CD14-positive monocyte (primary cell): ENCODE measurements around the gene RANGRF. TPM values are rescaled to one million over a fixed set of nuclear protein-coding genes. Genes with fewer than 3 reads are reported as not detected.

Experiments
- DNase-seq, 3 donors: peaks; one replicate each; pipeline ENCODE4 v3.0.0-alpha.2; 2011 to 2022
- H2AFZ ChIP-seq: 2 replicates; pipeline ENCODE4 v1.6.0; 2012; ENCODE audit warnings: mild to moderate bottlenecking, low read depth, low read length, inconsistent platforms; ENCODE audit not compliant: insufficient read depth, poor library complexity, severe bottlenecking
- H3K27ac ChIP-seq, 2 donors: 1 replicate in 1 of 2; 2 replicates in 1 of 2; pipeline ENCODE4 v1.5.1; 2012 to 2013; ENCODE audit warnings: low read length in 2 of 2, control low read depth in 1 of 2, inconsistent platforms in 1 of 2, low read depth in 1 of 2, mild to moderate bottlenecking in 1 of 2
- H3K27me3 ChIP-seq, 2 donors: one replicate each; pipeline versions ENCODE4 v1.6.0 to v1.6.1; 2011 to 2013; ENCODE audit warnings: low read length in 2 of 2; ENCODE audit not compliant: control insufficient read depth in 2 of 2, insufficient read depth in 2 of 2
- H3K36me3 ChIP-seq, 2 donors: replicated peaks in 1 of 2; 1 replicate in 1 of 2; 2 replicates in 1 of 2; pipeline versions ENCODE4 v1.5.1 to v1.6.1; 2012 to 2013; ENCODE audit warnings: low read length in 2 of 2, control low read depth in 1 of 2, inconsistent platforms in 1 of 2, mild to moderate bottlenecking in 1 of 2; ENCODE audit not compliant: insufficient read depth in 2 of 2, control insufficient read depth in 1 of 2
- H3K4me1 ChIP-seq, 2 donors: 1 replicate in 1 of 2; 2 replicates in 1 of 2; pipeline versions ENCODE4 v1.5.1 to v1.6.1; 2012 to 2013; ENCODE audit warnings: low read length in 2 of 2, control low read depth in 1 of 2, inconsistent platforms in 1 of 2, mild to moderate bottlenecking in 1 of 2, moderate library complexity in 1 of 2; ENCODE audit not compliant: insufficient read depth in 2 of 2, control insufficient read depth in 1 of 2
- H3K4me2 ChIP-seq: replicated peaks from 2 replicates; pipeline ENCODE3; 2012; ENCODE audit warnings: low read length, moderate library complexity, mild to moderate bottlenecking; ENCODE audit not compliant: poor library complexity, severe bottlenecking; ENCODE audit errors: extremely low read depth
- H3K4me3 ChIP-seq, 3 experiments: fragments of 200-600 bp in 1 of 3; sonication (generic) in 1 of 3; replicated peaks in 1 of 3; 1 replicate in 2 of 3; 2 replicates in 1 of 3; pipeline ENCODE4 v1.5.1; 2011 to 2013; ENCODE audit warnings: low read length in 3 of 3, mild to moderate bottlenecking in 3 of 3, control low read depth in 2 of 3, low read depth in 2 of 3, inconsistent platforms in 1 of 3, moderate library complexity in 1 of 3
- H3K79me2 ChIP-seq: 2 replicates; pipeline ENCODE4 v1.6.0; 2012; ENCODE audit warnings: mild to moderate bottlenecking, control low read depth, inconsistent platforms, low read length, moderate library complexity; ENCODE audit not compliant: insufficient read depth
- H3K9ac ChIP-seq: 2 replicates; pipeline ENCODE4 v1.6.0; 2017; ENCODE audit warnings: low read length, mild to moderate bottlenecking; ENCODE audit not compliant: insufficient read depth, poor library complexity, severe bottlenecking
- H3K9me3 ChIP-seq, 2 donors: replicated peaks in 1 of 2; 1 replicate in 1 of 2; 2 replicates in 1 of 2; pipeline versions ENCODE4 v1.5.1 to v1.6.1; 2012 to 2013; ENCODE audit warnings: low read length in 2 of 2, control low read depth in 1 of 2; ENCODE audit not compliant: control insufficient read depth in 1 of 2, insufficient read depth in 1 of 2
- H4K20me1 ChIP-seq: 2 replicates; pipeline ENCODE4 v1.6.0; 2012; ENCODE audit warnings: mild to moderate bottlenecking, low read length, control low read depth, moderate library complexity; ENCODE audit not compliant: insufficient read depth
- H3K27ac Mint-ChIP-seq, 7 donors: one replicate each; pipeline ENCODE4 v1.8.0; 2020; ENCODE audit warnings: mild to moderate bottlenecking in 7 of 7, mixed read lengths in 7 of 7, moderate library complexity in 6 of 7, inconsistent platforms in 2 of 7
- H3K27me3 Mint-ChIP-seq, 3 donors: one replicate each; pipeline ENCODE4 v1.8.0; 2021 to 2022; ENCODE audit warnings: low read depth in 3 of 3, mild to moderate bottlenecking in 3 of 3, mixed read lengths in 3 of 3, moderate library complexity in 3 of 3, inconsistent platforms in 1 of 3
- H3K36me3 Mint-ChIP-seq, 2 donors: one replicate each; pipeline ENCODE4 v1.8.0; 2020; ENCODE audit warnings: mixed read lengths in 2 of 2, inconsistent platforms in 1 of 2, mild to moderate bottlenecking in 1 of 2
- H3K4me1 Mint-ChIP-seq: one replicate; pipeline ENCODE4 v1.8.0; 2020; ENCODE audit warnings: mild to moderate bottlenecking, mixed read lengths
- H3K4me3 Mint-ChIP-seq, 2 donors: one replicate each; pipeline ENCODE4 v1.8.0; 2020; ENCODE audit warnings: mild to moderate bottlenecking in 2 of 2, mixed read lengths in 2 of 2, moderate library complexity in 1 of 2
- H3K9me3 Mint-ChIP-seq, 7 donors: one replicate each; pipeline ENCODE4 v1.8.0; 2020 to 2022; ENCODE audit warnings: mixed read lengths in 7 of 7, mild to moderate bottlenecking in 6 of 7, moderate library complexity in 6 of 7, inconsistent platforms in 2 of 7
- WGBS: methylation state at CpG from one replicate; pipeline ENCODE4 v1.1.5; 2013; ENCODE audit warnings: missing lambda C conversion rate; ENCODE audit not compliant: insufficient coverage; 5-methylcytosine and 5-hydroxymethylcytosine counted together
- intact Hi-C, 2 donors: fragments of 100-400 bp; cut with micrococcal nuclease; formaldehyde crosslinking; loops; one replicate each; pipeline versions ENCODE4 v1.15.0 to v1.15.1; 2023
- polyA plus RNA-seq, 3 donors: library from polyadenylated mRNA; depleted of rRNA in 1 of 3; unstranded in 2 of 3; stranded (reverse) in 1 of 3; fragments of 300-500 nt in 2 of 3; fragments of >200 nt in 1 of 3; fragmentation: Illumina TruSeq in 2 of 3; gene quantifications; 1 replicate in 2 of 3; 2 replicates in 1 of 3; pipeline ENCODE4 v1.2.3, GENCODE V29; 2012 to 2021
- TF ChIP-seq, protein P1 (sequence below): fragments of 200-600 bp; IDR thresholded peaks from one replicate; pipeline ENCODE4 v1.8.0; 2022; ENCODE audit warnings: antibody characterized with exemption, mild to moderate bottlenecking

The RANGRF gene
- polyA plus RNA-seq, 3 donors = 27.3 to 34.3 (median 31.7) TPM

DNA sequence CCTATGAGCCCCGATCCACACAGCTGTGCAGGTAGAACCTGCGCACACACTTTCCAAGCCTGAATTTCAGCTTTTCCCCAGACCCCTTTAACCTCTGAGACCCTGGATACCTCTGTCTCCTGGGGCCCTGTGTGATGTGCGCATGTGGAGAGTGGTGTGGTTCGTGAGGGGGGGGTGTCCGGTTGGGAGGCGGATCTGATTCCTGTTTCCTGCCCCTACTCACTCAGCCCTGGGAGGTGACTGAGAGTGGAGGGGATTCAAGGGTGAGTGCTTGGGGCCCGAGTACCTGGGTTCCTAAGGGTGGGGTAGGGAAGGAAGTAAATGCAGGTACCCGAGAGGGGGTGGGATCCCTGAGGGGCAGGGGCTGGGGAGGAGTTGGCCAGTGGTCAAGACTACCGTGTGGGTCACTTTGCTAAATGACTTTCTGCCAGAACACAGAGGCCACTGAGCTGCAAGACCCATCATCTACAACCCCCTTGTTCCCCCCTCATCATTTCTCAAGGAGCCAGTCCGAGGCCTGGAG is 22.2 kb downstream of the RANGRF start:
- no peaks in the 10 kb centered on the region for H3K36me3 ChIP-seq
- 62% methylated on average over 5 of the region's 10 CpGs for WGBS
- no peak for DNase-seq
- peak overlapping the region in 1 of 2 donors; percentile 15 for H3K4me3 Mint-ChIP-seq
- H3K36me3 Mint-ChIP-seq = no peaks in the 10 kb centered on the region
- no peak overlapping the region for H3K27ac ChIP-seq
- H3K27ac Mint-ChIP-seq = no peak overlapping the region
- peaks cover 15 to 31% (median 16%) of the 10 kb centered on the region in 3 donors for H3K27me3 Mint-ChIP-seq
- H3K4me1 Mint-ChIP-seq = peaks cover 4% of the 10 kb centered on the region
- H3K79me2 ChIP-seq = no peaks in the 10 kb centered on the region
- intact Hi-C loops = loop anchor here in 1 of 2 donors (2.0 to 10.0 kb wide), 2 partner anchors 20 to 46 kb away; no protein-coding TSS in a partner anchor
- no peak overlapping the region for H3K9ac ChIP-seq
- no peaks in the 10 kb centered on the region for H4K20me1 ChIP-seq
- H2AFZ ChIP-seq = no peak overlapping the region
- TF ChIP-seq, protein P1, sequence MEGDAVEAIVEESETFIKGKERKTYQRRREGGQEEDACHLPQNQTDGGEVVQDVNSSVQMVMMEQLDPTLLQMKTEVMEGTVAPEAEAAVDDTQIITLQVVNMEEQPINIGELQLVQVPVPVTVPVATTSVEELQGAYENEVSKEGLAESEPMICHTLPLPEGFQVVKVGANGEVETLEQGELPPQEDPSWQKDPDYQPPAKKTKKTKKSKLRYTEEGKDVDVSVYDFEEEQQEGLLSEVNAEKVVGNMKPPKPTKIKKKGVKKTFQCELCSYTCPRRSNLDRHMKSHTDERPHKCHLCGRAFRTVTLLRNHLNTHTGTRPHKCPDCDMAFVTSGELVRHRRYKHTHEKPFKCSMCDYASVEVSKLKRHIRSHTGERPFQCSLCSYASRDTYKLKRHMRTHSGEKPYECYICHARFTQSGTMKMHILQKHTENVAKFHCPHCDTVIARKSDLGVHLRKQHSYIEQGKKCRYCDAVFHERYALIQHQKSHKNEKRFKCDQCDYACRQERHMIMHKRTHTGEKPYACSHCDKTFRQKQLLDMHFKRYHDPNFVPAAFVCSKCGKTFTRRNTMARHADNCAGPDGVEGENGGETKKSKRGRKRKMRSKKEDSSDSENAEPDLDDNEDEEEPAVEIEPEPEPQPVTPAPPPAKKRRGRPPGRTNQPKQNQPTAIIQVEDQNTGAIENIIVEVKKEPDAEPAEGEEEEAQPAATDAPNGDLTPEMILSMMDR = no peak
- H3K9me3 ChIP-seq = no peaks in the 10 kb centered on the region
- H3K4me2 ChIP-seq = no peak overlapping the region
- no peaks in the 10 kb centered on the region for H3K4me1 ChIP-seq
- H3K4me3 ChIP-seq = no peak overlapping the region
- peaks cover 0 to 7% of the 10 kb centered on the region in 2 donors for H3K27me3 ChIP-seq
- no peaks in the 10 kb centered on the region for H3K9me3 Mint-ChIP-seq

DNA sequence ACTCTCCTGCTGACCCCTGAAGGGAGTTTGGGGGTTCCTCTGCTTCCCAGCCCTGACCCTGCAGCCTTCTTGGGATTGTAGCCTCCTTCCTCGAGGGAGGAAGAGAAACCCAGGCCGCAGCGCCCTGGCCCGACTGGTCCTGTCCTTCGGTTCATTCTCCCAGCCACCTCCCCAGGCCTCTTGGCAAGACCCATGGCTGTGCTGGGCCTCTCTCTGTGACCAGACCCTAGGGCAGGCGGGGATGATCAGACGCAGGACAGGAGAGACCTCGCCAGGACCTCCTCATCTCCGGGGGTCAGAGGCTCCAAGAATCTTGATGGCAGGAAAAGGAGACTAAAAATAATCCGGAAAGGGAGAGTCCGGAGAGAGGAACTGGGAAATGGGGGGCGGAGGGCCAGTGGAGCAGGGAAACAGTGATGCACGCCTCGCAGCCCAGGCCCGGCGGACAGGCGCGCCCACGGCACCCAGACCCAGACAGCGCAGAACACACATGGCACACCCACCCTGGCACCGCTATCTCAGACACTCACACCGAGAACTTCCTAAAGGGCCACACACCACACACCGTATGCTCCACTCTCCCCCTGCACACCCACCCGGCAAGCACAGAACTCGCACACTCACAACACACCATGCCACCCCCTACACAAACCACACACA is 22.8 kb downstream of the RANGRF start:
- H3K79me2 ChIP-seq = no peaks in the 10 kb centered on the region
- H3K27me3 Mint-ChIP-seq = peaks cover 16 to 34% (median 20%) of the 10 kb centered on the region in 3 donors
- H4K20me1 ChIP-seq = no peaks in the 10 kb centered on the region
- H3K9me3 ChIP-seq = no peaks in the 10 kb centered on the region
- H2AFZ ChIP-seq = no peak overlapping the region
- H3K36me3 ChIP-seq = no peaks in the 10 kb centered on the region
- no peaks in the 10 kb centered on the region for H3K9me3 Mint-ChIP-seq
- 92% methylated on average over 22 of the region's 25 CpGs for WGBS
- TF ChIP-seq, protein P1 = no peak
- no peak overlapping the region for H3K4me3 ChIP-seq
- intact Hi-C loops = loop anchor here in 1 of 2 donors (2.0 to 10.0 kb wide), 2 partner anchors 20 to 46 kb away; no protein-coding TSS in a partner anchor
- DNase-seq = no peak
- H3K36me3 Mint-ChIP-seq = no peaks in the 10 kb centered on the region
- no peaks in the 10 kb centered on the region for H3K4me1 ChIP-seq
- peak overlapping the region in 1 of 2 donors; percentile 46 for H3K4me3 Mint-ChIP-seq
- H3K27ac Mint-ChIP-seq = no peak overlapping the region
- peaks cover 0 to 7% of the 10 kb centered on the region in 2 donors for H3K27me3 ChIP-seq
- no peak overlapping the region for H3K27ac ChIP-seq
- no peak overlapping the region for H3K4me2 ChIP-seq
- H3K9ac ChIP-seq = no peak overlapping the region
- peaks cover 4% of the 10 kb centered on the region for H3K4me1 Mint-ChIP-seq
